ENCODE results near the gene HELLS. TPM values are rescaled to one million over a fixed set of nuclear protein-coding genes. Genes with fewer than 3 reads are reported as not detected.

Gene HELLS
- total and polyA plus RNA-seq, 2 of the 4 experiments (the other 2 are of a cell fraction), result 15.9 to 29.8 TPM

- no peak overlapping the region for H3K4me2 ChIP-seq (ENCODE audit: low read depth, low read length)
These were observed 33.2 kb downstream of the HELLS start for GRCh38 chr10:94578790-94579189.

More at GRCh38 chr10:94578790-94579189, 33.2 kb downstream of the HELLS start:
- Histone ChIP-seq H3K56ac (ENCODE audit: extremely low read depth, insufficient read depth, low read length) (no peak overlapping the region), H3K79me1 (ENCODE audit: low read depth in 1 of 2, low read length in 2 of 2) (no peaks in the 10 kb centered on the region), H3K27ac (ENCODE audit: insufficient read depth, low read length) (no peak overlapping the region), H3K27me3 (ENCODE audit: control insufficient read depth, insufficient read depth, low read length) (no peaks in the 10 kb centered on the region), H3K9me1 (ENCODE audit: insufficient read depth, low read length) (peaks cover 3% of the 10 kb centered on the region; the same call in 1 of the 2 replicates), H3K14ac (replicated peaks; ENCODE audit: low read depth, low read length) (no peak overlapping the region), H2AK9ac (replicated peaks; ENCODE audit: low read depth, low read length, poor library complexity) (no peak overlapping the region), H2AFZ (replicated peaks; ENCODE audit: low read length, poor library complexity) (no peak overlapping the region), H2AK5ac (ENCODE audit: low read depth, low read length) (no peak overlapping the region), H2BK20ac (ENCODE audit: low read depth, low read length) (no peak overlapping the region), H3K9me3 (ENCODE audit: control insufficient read depth, insufficient read depth, low read length) (no peaks in the 10 kb centered on the region), H3K23ac (ENCODE audit: low read depth, low read length) (no peak overlapping the region), H4K5ac (ENCODE audit: low read depth, low read length) (no peak overlapping the region), H3K9ac (ENCODE audit: low read depth, low read length) (no peak overlapping the region), H3K4ac (ENCODE audit: low read depth, low read length) (no peak overlapping the region), H4K20me1 (ENCODE audit: insufficient read depth, low read length) (no peaks in the 10 kb centered on the region), H2BK15ac (ENCODE audit: low read depth, low read length) (no peak overlapping the region), H4K8ac (ENCODE audit: low read depth in 2 of 2, low read length in 2 of 2) (no peak overlapping the region), H3K4me3 (ENCODE audit: insufficient read depth, low read depth, low read length) (no peak overlapping the region), H3K18ac (ENCODE audit: low read depth, low read length) (no peak overlapping the region), H3K4me1 (ENCODE audit: control insufficient read depth, insufficient read depth, low read length) (no peaks in the 10 kb centered on the region), H2BK5ac (ENCODE audit: low read depth, low read length, poor library complexity, severe bottlenecking) (no peak overlapping the region), H2BK120ac (ENCODE audit: low read depth, low read length) (no peak overlapping the region), H4K91ac (ENCODE audit: insufficient read depth, low read depth, low read length) (no peak overlapping the region), H3K36me3 (ENCODE audit: control insufficient read depth, insufficient read depth, low read length) (peaks cover 4% of the 10 kb centered on the region; the same call in 1 of the 2 replicates)
- no TSS peak for BruUV-seq (replicated peaks)
- dilution Hi-C loops (cut with HindIII; ENCODE audit: low sequenced_read_pairs, unreplicated experiment) (no loop called here), intact Hi-C loops (cut with micrococcal nuclease) (no loop called here), in situ Hi-C loops (cut with MboI; ENCODE audit: low sequenced_read_pairs) (no loop called here)
- WGBS, 2 experiments (ENCODE audit: extremely low coverage in 2 of 2, insufficient read length in 1 of 2), result 100% methylated on average over 1 of the region's 4 CpGs; no CpG with 5 or more reads in 1 of the 2 experiments
- DNase-seq (no peak), ATAC-seq (ENCODE audit: low read depth) (no peak)
- ChIA-PET CTCF (interaction anchor here (0.7 kb wide), 2 partner anchors 30 to 135 kb away, joined by 3 read pairs; no protein-coding TSS in a partner anchor), POLR2A (ENCODE audit: unreplicated experiment) (no interaction called here)
- TF ChIP-seq SMC3 (IDR thresholded peaks at IDR 0.05; ENCODE audit: low read depth, low read length) (no peak), FOS (IDR thresholded peaks at IDR 0.05; ENCODE audit: low read depth, low read length) (no peak), MXI1 (IDR thresholded peaks at IDR 0.05; ENCODE audit: borderline replicate concordance, low read depth, low read length) (no peak), RFX5 (IDR thresholded peaks at IDR 0.05; ENCODE audit: low read depth, low read length) (no peak), MAZ (IDR thresholded peaks at IDR 0.05; ENCODE audit: borderline replicate concordance, low read depth, low read length) (no peak), POLR2A (IDR thresholded peaks at IDR 0.05; ENCODE audit: low read depth, low read length) (no peak), USF2 (IDR thresholded peaks at IDR 0.05; ENCODE audit: low read depth, low read length) (no peak), RCOR1 (IDR thresholded peaks at IDR 0.05; ENCODE audit: insufficient replicate concordance, low read length) (no peak), CHD1 (IDR thresholded peaks at IDR 0.05; ENCODE audit: low read depth, low read length) (no peak), RAD21 (IDR thresholded peaks at IDR 0.05; ENCODE audit: low read length) (no peak), NFE2L2 (IDR thresholded peaks at IDR 0.05; ENCODE audit: low read depth, low read length) (no peak), BHLHE40 (IDR thresholded peaks at IDR 0.05; ENCODE audit: low read depth, low read length) (no peak), MAFK (IDR thresholded peaks at IDR 0.05; ENCODE audit: low read depth, low read length) (no peak), ELK1 (IDR thresholded peaks at IDR 0.05; ENCODE audit: borderline replicate concordance, low read depth, low read length) (no peak)

Data from IMR-90 (cell line).